HUES6 (cell line): Measurements from ENCODE around the gene NDUFS7.

Experiments
- H3K27ac ChIP-seq: 2 replicates; pipeline ENCODE4 v1.7.0; 2013; ENCODE audit warnings: low read depth, mild to moderate bottlenecking, low read length, inconsistent platforms
- H3K27me3 ChIP-seq: 2 replicates; pipeline ENCODE4 v1.6.1; 2013; ENCODE audit warnings: low read length; ENCODE audit not compliant: control insufficient read depth, insufficient read depth
- H3K36me3 ChIP-seq: 2 replicates; pipeline ENCODE4 v1.6.1; 2013; ENCODE audit warnings: low read length; ENCODE audit not compliant: control insufficient read depth, insufficient read depth
- H3K4me1 ChIP-seq: 2 replicates; pipeline ENCODE4 v1.6.1; 2013; ENCODE audit warnings: low read length; ENCODE audit not compliant: control insufficient read depth, insufficient read depth
- H3K4me3 ChIP-seq: 2 replicates; pipeline ENCODE4 v1.5.1; 2013; ENCODE audit warnings: low read depth, low read length
- H3K9ac ChIP-seq: one replicate; pipeline ENCODE4 v1.6.1; 2013; ENCODE audit warnings: mild to moderate bottlenecking, low read length
- H3K9me3 ChIP-seq: 2 replicates; pipeline ENCODE4 v1.6.1; 2013; ENCODE audit warnings: low read depth, low read length; ENCODE audit not compliant: control insufficient read depth, insufficient read depth

The NDUFS7 gene

DNA sequence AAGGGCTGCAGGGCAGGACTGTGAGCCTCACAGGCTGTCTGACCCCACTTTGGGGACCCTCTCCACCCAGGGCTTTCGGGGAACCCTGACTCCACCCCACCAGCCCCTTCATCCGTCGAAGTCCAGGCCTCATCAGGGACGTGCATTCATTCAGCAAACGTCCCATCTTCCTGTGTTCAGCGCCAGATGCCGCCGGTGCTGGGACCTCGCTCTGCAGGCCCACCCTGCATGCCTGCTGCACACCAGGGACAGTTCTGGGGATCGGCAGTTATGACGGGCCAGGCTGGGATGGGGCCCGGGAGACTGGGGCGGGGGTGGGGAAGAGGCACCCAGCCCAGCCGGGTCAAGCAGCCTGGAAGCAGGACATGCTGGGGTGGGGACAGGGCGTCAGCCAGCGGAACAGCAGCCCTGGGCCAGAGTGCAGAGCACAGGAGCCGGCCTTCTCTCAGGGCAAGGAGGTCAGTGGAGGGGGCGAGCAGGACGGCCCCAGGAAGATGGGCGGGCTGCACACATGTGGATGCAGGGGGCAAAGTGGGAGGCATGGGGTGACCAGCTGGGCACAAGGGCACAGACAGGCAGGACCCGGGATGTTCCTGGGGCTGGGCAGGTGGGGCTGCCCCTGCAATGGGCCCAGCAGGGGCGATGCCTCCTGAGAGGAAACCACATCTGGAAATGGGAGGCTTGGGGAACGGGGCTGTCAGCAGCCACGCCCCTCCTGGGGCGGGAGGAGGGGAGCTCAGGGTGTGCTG is 12.5 kb downstream of the NDUFS7 start:
- Histone ChIP-seq H3K9me3 (no peaks in the 10 kb centered on the region), H3K27ac (no peak overlapping the region), H3K27me3 (no peaks in the 10 kb centered on the region), H3K4me3 (no peak overlapping the region), H3K4me1 (peaks cover 6% of the 10 kb centered on the region; the same call in 1 of the 2 replicates), H3K9ac (no peak overlapping the region), H3K36me3 (peaks cover 21% of the 10 kb centered on the region)

DNA sequence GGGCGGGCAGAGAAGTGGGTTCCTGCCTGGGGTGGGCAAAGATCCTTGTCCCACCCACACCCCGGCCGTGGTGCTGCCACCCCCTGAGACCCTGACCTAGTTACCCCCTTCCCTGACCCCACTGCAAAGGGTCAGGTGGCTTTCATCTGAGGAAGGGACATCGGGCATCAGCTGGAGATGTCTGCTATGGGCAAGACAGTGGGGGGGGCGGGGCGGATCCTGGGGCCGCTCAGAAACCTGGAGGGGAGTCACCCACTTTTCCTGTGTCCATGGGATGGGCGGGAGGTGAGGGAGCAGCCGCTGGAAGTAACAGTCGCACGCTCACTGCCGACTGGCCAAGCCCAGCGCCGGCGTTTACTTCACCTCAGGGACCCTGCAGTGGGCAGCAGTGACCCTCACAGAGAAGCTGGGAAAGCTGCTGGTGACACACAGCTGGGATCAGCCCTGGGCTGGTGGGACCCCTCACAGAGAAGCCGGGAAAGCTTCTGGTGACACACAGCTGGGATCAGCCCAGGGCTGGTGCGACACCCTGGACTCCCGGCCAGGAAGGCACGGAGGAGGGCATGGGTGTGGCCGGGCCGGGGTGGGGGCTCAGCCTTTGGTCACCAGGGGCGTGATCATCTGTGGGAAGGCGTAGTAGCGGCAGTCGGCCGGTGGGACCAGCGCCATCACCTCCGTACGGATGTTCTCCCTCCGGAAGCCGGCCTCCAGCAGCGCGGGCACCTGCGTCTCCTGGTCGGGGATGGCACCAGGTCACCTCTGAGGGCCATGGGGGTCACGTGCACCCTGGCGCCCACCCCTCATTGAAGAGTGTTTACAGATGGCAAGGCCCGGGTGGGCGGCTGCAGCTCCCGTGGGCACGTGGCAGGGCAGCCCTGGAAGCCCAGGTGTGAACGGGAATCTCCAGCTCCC is 13.3 kb downstream of the NDUFS7 start:
- no peaks in the 10 kb centered on the region for H3K27me3 ChIP-seq
- H3K9ac ChIP-seq, result no peak overlapping the region
- no peak overlapping the region for H3K4me3 ChIP-seq
- no peak overlapping the region for H3K27ac ChIP-seq
- H3K36me3 ChIP-seq, result peaks cover 19% of the 10 kb centered on the region
- H3K4me1 ChIP-seq, result peaks cover 6% of the 10 kb centered on the region; the same call in 1 of the 2 replicates
- no peaks in the 10 kb centered on the region for H3K9me3 ChIP-seq

DNA sequence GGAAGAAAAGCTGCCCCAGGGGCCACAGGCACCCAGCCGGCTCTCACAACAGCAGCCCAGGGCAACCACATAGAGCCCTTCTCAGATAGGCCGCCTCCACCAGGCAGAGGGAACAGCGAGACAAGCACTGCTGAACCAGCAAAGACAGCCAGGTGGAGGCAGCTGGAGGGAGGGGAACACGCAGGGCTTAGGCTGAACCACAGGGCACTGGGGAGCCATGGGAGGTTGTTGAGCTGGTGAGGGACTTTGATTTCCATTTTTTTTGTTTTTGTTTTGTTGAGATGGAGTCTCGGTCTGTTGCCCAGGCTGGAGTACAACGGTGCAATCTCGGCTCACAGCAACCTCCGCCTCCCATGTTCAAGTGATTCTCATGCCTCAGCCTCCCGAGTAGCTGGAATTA is 14.1 kb downstream of the NDUFS7 start:
- no peaks in the 10 kb centered on the region for H3K27me3 ChIP-seq
- H3K4me1 ChIP-seq, result peaks cover 11% of the 10 kb centered on the region
- H3K4me3 ChIP-seq, result no peak overlapping the region

DNA sequence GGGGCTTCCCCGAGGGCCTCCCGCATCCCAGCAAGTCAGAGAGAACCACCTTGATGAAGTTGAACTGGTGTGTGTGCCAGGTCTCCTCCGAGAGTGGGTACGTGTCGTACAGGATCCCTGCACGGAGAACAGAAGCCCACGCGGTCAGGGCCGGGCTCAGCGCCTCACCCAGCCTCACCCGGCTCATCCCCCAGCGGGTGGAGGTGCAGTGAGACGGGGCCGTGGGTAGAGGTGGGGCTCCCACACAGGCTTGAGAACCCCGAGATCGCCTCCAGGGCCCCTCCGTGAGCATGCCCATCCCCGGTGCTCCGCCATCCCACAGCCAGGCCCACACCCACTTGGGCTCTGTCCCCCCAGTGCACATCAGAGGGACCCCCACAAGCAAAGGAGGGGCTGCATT is 15.4 kb downstream of the NDUFS7 start:
- H3K27ac ChIP-seq, result no peak overlapping the region
- no peaks in the 10 kb centered on the region for H3K27me3 ChIP-seq
- no peak overlapping the region for H3K9ac ChIP-seq
- H3K9me3 ChIP-seq, result no peaks in the 10 kb centered on the region
- H3K4me1 ChIP-seq, result peaks cover 11% of the 10 kb centered on the region
- H3K36me3 ChIP-seq, result 0 out of 2 replicates have a peak, but pooled peaks cover 4% of the 10 kb centered on the region
- no peak overlapping the region for H3K4me3 ChIP-seq

More for the DNA sequence above, 14.1 kb downstream of the NDUFS7 start:
- Histone ChIP-seq H3K27ac (no peak overlapping the region), H3K9ac (no peak overlapping the region), H3K36me3 (peaks cover 11% of the 10 kb centered on the region; the same call in 1 of the 2 replicates), H3K9me3 (no peaks in the 10 kb centered on the region)

DNA sequence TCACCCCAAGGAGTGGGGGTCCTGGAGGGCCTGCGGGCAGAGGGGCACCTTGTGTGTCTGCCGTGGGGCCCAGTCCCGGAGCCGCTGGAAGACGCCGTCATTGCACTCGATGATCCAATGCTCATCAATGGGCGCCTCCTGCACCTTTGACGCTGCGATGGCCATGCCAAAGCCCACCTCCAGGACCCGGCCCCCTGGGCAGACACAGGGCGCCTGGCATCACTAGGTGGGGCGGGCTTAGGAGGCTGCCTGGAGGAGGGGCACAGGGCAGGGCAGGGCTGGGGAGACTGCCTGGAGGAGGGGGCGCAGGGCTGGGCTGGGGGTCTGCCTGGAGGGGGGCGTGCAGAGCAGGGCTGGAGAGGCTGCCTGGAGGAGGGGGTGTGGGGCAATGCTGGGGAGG is 16.0 kb downstream of the NDUFS7 start:
- Histone ChIP-seq H3K27me3 (no peaks in the 10 kb centered on the region), H3K9me3 (no peaks in the 10 kb centered on the region), H3K4me3 (no peak overlapping the region), H3K27ac (no peak overlapping the region), H3K9ac (no peak overlapping the region), H3K4me1 (peaks cover 8% of the 10 kb centered on the region), H3K36me3 (0 out of 2 replicates have a peak, but pooled peaks cover 4% of the 10 kb centered on the region)

DNA sequence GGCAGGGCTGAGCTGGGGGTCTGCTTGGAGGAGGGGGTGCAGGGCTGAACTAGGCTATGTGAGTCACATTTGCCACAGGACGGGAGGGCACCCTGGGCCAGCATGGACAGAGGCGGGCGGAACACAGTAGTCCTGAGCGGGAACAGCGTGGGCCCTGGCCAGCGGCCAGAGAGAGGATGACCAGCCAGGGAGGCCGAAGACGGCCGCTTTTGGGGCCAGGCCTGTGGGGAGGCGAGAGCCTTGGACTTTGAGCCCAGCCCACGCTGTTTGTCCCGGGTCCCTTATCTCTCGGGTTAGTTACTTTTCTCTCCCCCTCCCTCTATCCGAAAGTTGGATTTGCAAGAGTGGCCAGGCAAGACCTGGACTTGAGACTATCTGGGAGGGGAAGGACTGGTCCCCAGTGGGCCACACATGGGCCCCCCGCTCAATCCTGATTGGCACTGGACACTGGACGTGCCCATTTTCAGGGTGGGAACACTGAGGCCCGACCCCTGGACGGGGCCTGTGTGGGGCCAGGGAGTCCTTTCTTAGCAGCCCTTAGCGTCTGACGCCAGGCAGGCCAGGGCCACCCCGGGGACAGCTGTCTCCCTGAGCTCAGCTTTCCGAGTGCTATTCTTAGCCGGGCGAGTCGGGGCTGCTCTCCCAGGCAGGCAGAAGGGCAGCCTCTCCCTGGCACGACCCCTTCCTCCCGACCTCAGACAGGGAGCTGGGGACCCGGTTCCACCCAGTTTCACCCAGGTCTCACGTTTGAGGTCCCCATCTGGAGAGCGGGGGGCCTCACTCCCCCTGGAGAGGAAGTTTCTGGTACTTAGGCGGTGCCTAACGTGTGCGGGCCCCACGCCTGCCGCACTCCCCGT is 16.8 kb downstream of the NDUFS7 start:
- H3K27me3 ChIP-seq, result no peaks in the 10 kb centered on the region
- no peak overlapping the region for H3K27ac ChIP-seq
- peak overlapping the region; percentile 29 for H3K9ac ChIP-seq
- 0 out of 2 replicates have a peak, but pooled peaks cover 4% of the 10 kb centered on the region for H3K36me3 ChIP-seq
- no peaks in the 10 kb centered on the region for H3K9me3 ChIP-seq
- peak overlapping the region; percentile 84 for H3K4me3 ChIP-seq
- H3K4me1 ChIP-seq, result peaks cover 8% of the 10 kb centered on the region

DNA sequence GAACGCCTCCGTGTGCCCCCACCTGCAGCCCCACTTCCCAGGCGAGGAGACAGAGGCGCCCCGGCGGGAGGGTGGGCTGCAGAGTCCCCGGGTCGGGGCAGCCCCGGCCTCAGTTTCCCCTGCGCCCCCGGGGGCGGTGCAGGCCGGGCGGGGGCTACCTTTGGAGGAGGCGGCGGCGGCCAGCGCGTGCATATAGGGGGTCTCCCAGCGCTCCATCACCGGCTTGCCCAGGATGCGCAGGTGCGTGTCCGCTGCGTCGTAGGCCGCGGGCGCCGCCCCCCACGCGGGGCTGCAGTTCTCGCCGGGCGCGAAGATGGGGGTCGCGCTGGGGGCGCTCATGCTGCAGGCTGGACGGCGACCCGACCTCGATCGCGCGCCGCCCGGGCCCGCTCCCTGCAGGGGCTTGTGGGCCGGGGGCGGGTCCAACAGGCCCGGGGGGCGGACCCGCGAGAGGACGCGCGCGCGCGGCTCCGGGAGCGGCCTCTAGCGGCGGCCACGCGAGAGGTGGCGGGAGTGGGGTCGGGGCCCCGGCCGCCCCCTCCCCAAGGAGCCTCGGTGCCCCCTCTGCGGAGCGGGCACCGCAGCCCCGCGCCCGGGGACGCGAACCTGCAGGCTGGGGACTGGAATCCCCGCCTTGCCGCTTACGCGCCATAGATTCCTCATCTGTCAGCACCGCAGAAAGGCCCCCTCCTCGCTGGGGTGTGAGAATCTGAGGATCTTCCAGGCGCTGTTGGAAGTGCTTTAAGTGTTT is 17.6 kb downstream of the NDUFS7 start, which contains the start of gene GAMT:
Gene GAMT (minus strand): TSS at position 405 of the 751 bp plus-strand sequence. CDS start 66 bp downstream, at position 339.
- 0 out of 2 replicates have a peak, but pooled peaks cover 4% of the 10 kb centered on the region for H3K36me3 ChIP-seq
- peaks cover 7% of the 10 kb centered on the region for H3K4me1 ChIP-seq
- no peaks in the 10 kb centered on the region for H3K9me3 ChIP-seq
- peak within 1 kb of the TSS; percentile 29 for H3K9ac ChIP-seq
- peak within 1 kb of the TSS; percentile 84 for H3K4me3 ChIP-seq
- H3K27me3 ChIP-seq, result no peaks in the 10 kb centered on the region
- no peak within 1 kb of the TSS for H3K27ac ChIP-seq

DNA sequence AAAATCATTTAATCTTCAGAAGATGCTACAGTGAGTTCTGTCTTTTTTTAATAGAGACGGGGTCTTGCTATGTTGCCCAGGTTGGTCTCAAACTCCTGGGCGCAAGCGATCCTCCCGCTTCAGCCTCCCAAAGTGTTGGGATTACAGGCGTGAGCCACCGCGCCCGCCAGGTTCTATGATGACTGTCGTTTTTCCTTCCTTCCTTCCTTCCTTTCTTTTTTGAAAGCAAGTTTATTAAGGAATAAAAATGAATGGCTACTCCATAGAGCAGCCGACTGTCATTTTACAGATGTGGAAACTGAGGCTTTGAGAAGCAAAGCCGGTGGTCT is 18.1 kb downstream of the NDUFS7 start:
- peaks cover 4% of the 10 kb centered on the region for H3K4me1 ChIP-seq
- peak overlapping the region; percentile 17 for H3K9ac ChIP-seq
- H3K36me3 ChIP-seq, result 0 out of 2 replicates have a peak, but pooled peaks cover 4% of the 10 kb centered on the region
- H3K4me3 ChIP-seq, result peak overlapping the region; percentile 84
- H3K27ac ChIP-seq, result no peak overlapping the region
- no peaks in the 10 kb centered on the region for H3K27me3 ChIP-seq
- H3K9me3 ChIP-seq, result no peaks in the 10 kb centered on the region

DNA sequence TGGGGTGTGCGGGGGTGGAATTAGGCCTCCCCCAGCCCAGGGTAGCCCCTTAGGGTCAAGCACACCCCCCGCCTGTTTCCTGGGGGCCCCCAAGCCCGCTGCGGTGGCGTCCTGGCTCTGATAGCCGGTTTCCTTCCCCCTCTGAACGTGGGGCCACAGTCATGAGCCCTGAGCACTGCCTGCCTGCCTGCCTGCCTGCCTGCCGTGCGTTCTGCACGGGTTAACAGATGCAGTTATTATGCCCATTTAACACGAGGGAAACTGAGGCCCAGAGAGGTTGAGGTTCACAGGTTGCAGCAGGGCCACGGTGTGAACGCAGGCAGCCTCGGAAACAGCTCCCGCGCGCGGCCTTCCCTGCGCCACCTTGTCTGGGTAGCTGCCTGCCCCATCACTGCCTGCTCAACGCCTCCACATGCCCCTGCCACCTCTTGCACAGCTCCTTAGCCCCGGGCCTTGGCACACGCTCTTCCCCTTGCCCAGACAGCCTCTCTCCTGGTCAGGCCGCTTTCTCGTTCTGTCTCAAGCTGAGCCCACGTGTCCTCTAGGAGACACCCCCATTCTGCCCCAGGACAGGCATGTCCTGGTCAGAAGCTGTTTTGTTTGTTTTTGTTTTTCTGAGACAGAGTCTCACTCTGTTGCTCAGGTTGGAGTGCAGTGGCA is 18.8 kb downstream of the NDUFS7 start:
- 0 out of 2 replicates have a peak, but pooled peaks cover 4% of the 10 kb centered on the region for H3K36me3 ChIP-seq
- H3K9ac ChIP-seq, result no peak overlapping the region
- peaks cover 4% of the 10 kb centered on the region for H3K4me1 ChIP-seq
- no peak overlapping the region for H3K27ac ChIP-seq
- no peak overlapping the region for H3K4me3 ChIP-seq
- H3K27me3 ChIP-seq, result no peaks in the 10 kb centered on the region
- no peaks in the 10 kb centered on the region for H3K9me3 ChIP-seq
